ENCODE results near the gene ADGRV1.

The ADGRV1 gene

GRCh38 chr5:90854169-90854568 lies 295.6 kb downstream of the ADGRV1 start:
- TF ChIP-seq ZXDB (tag by site-specific recombination; IDR thresholded peaks at IDR 0.05) (no peak), ZNF624 (tag by site-specific recombination; IDR thresholded peaks at IDR 0.05) (no peak), ZNF776 (tag by site-specific recombination; IDR thresholded peaks at IDR 0.05; ENCODE audit: borderline replicate concordance) (no peak), ZNF10 (tag by site-specific recombination; IDR thresholded peaks at IDR 0.05) (no peak), KLF8 (tag by site-specific recombination; IDR thresholded peaks at IDR 0.05) (no peak), ZNF600 (tag by site-specific recombination; IDR thresholded peaks at IDR 0.05) (no peak), ZNF37A (tag by site-specific recombination; IDR thresholded peaks at IDR 0.05) (no peak), ZFHX2 (tag by site-specific recombination; conservative IDR thresholded peaks at IDR 0.05) (no peak), ZNF274 (IDR thresholded peaks at IDR 0.05; ENCODE audit: low read length) (no peak), ZNF274 (tag by site-specific recombination; IDR thresholded peaks at IDR 0.05; ENCODE audit: borderline replicate concordance) (no peak), ZNF521 (tag by site-specific recombination; IDR thresholded peaks at IDR 0.05) (no peak)
- no peak overlapping the region for H3K4me3 ChIP-seq (ENCODE audit: low read depth, low read length)
- no peaks in the 10 kb centered on the region for H3K4me1 ChIP-seq (ENCODE audit: control insufficient read depth, insufficient read depth, low read length)
- ChIA-PET CTCF (interaction anchor here (1.2 to 1.7 kb wide), 3 partner anchors 8 to 565 kb away, joined by 3 to 7 read pairs (median 4); no protein-coding TSS in a partner anchor), POLR2A (no interaction called here)
- no peaks in the 10 kb centered on the region for H3K9me3 ChIP-seq (ENCODE audit: control insufficient read depth, insufficient read depth, low read depth, low read length)
- peaks cover 3% of the 10 kb centered on the region in 2 experiments; a peak in 2 of 3 replicates for H3K36me3 ChIP-seq (ENCODE audit: control insufficient read depth in 2 of 2, insufficient read depth in 1 of 2, low read length in 2 of 2)
- H3K27ac ChIP-seq (ENCODE audit: extremely low read depth, low read depth, low read length), result no peak overlapping the region

GRCh38 chr5:90855296-90856010 lies 296.9 kb downstream of the ADGRV1 start:
- ChIA-PET POLR2A (no interaction called here), CTCF (interaction anchor here (0.8 to 1.2 kb wide), 2 partner anchors 10 to 528 kb away, joined by 3 to 4 read pairs; no protein-coding TSS in a partner anchor)
- H3K4me1 ChIP-seq (ENCODE audit: control insufficient read depth, insufficient read depth, low read length), result no peaks in the 10 kb centered on the region
- H3K9me3 ChIP-seq (ENCODE audit: control insufficient read depth, insufficient read depth, low read depth, low read length), result no peaks in the 10 kb centered on the region
- TF ChIP-seq GLIS2 (tag by site-specific recombination; IDR thresholded peaks at IDR 0.05) (no peak), ZNF660 (tag by site-specific recombination; IDR thresholded peaks at IDR 0.05) (no peak), ELK4 (IDR thresholded peaks at IDR 0.05; ENCODE audit: borderline replicate concordance, low read depth, low read length) (no peak), ZNF433 (tag by site-specific recombination; IDR thresholded peaks at IDR 0.05; ENCODE audit: low read depth) (no peak), ZNF292 (tag by site-specific recombination; IDR thresholded peaks at IDR 0.05; ENCODE audit: borderline replicate concordance, low read depth) (no peak), ZNF423 (tag by site-specific recombination; IDR thresholded peaks at IDR 0.05) (no peak), PRDM10 (tag by site-specific recombination; IDR thresholded peaks at IDR 0.05) (no peak)
- no peak overlapping the region for H3K4me3 ChIP-seq (ENCODE audit: low read depth, low read length)
- no peak overlapping the region for H3K27ac ChIP-seq (ENCODE audit: extremely low read depth, low read depth, low read length)
- peaks cover 0 to 3% of the 10 kb centered on the region in 2 experiments; a peak in 1 of 3 replicates for H3K36me3 ChIP-seq (ENCODE audit: control insufficient read depth in 2 of 2, insufficient read depth in 1 of 2, low read length in 2 of 2)
